IMR-90 (cell line): ENCODE data around the gene AFTPH. TPM values are rescaled to one million over a fixed set of nuclear protein-coding genes. Genes with fewer than 3 reads are reported as not detected.

Experiments used
- ATAC-seq: fragments of 200-7000 bp; cut with Tn5 transposase; 2 replicates; pipeline ENCODE4 v1.9.1; 2020; ENCODE audit warnings: low read depth, mild to moderate bottlenecking, moderate library complexity
- BruUV-seq: library from RNA; stranded (reverse); fragments of 400-500 nt; replicated peaks from 2 replicates; lab custom pipeline; 2021; lab: Mats Ljungman, UMichigan
- CTCF ChIA-PET: fragments of 300-600 bp; formaldehyde crosslinking; extraction: SDS; loops from one replicate; lab custom pipeline; 2021; ENCODE audit warnings: antibody characterized with exemption; lab: Yijun Ruan, JAX
- POLR2A ChIA-PET: fragments of 300-600 bp; sonication (Branson Sonifier 250); formaldehyde crosslinking; loops from one replicate; lab custom pipeline; 2022; ENCODE audit warnings: antibody characterized with exemption; ENCODE audit not compliant: unreplicated experiment; lab: Charles Lee
- DNase-seq: peaks from one replicate; pipeline ENCODE4 v3.0.0; 2013
- H2AFZ ChIP-seq: replicated peaks from 2 replicates; pipeline ENCODE3; 2013; ENCODE audit warnings: low read length, mild to moderate bottlenecking; ENCODE audit not compliant: poor library complexity
- H2AK5ac ChIP-seq: 2 replicates; pipeline ENCODE4 v1.6.1; 2013; ENCODE audit warnings: low read depth, low read length, inconsistent platforms
- H2AK9ac ChIP-seq: replicated peaks from 2 replicates; pipeline ENCODE3; 2013; ENCODE audit warnings: mild to moderate bottlenecking, low read depth, low read length, moderate library complexity; ENCODE audit not compliant: poor library complexity
- H2BK120ac ChIP-seq: 2 replicates; pipeline ENCODE4 v1.6.1; 2013; ENCODE audit warnings: low read depth, low read length, inconsistent platforms
- H2BK15ac ChIP-seq: 3 replicates; pipeline ENCODE4 v1.6.1; 2013; ENCODE audit warnings: low read depth, low read length, inconsistent platforms
- H2BK20ac ChIP-seq: 2 replicates; pipeline ENCODE4 v1.6.1; 2013; ENCODE audit warnings: low read depth, mild to moderate bottlenecking, inconsistent platforms, low read length, moderate library complexity
- H2BK5ac ChIP-seq: 2 replicates; pipeline ENCODE4 v1.6.1; 2013; ENCODE audit warnings: mild to moderate bottlenecking, low read depth, low read length, inconsistent platforms; ENCODE audit not compliant: poor library complexity, severe bottlenecking
- H3K14ac ChIP-seq: replicated peaks from 2 replicates; pipeline ENCODE4 v1.6.1; 2013; ENCODE audit warnings: low read depth, low read length, inconsistent platforms
- H3K18ac ChIP-seq: 2 replicates; pipeline ENCODE4 v1.6.1; 2013; ENCODE audit warnings: low read depth, low read length, control low read depth
- H3K23ac ChIP-seq: 2 replicates; pipeline ENCODE4 v1.6.1; 2013; ENCODE audit warnings: low read depth, low read length, inconsistent platforms
- H3K27ac ChIP-seq: 2 replicates; pipeline ENCODE4 v1.5.1; 2013; ENCODE audit warnings: mild to moderate bottlenecking, control low read depth, low read length; ENCODE audit not compliant: insufficient read depth
- H3K27me3 ChIP-seq: 2 replicates; pipeline ENCODE4 v1.6.1; 2013; ENCODE audit warnings: low read length; ENCODE audit not compliant: control insufficient read depth, insufficient read depth
- H3K36me3 ChIP-seq: 2 replicates; pipeline ENCODE4 v1.6.1; 2013; ENCODE audit warnings: low read length, mixed read lengths; ENCODE audit not compliant: control insufficient read depth, insufficient read depth
- H3K4ac ChIP-seq: 2 replicates; pipeline ENCODE4 v1.6.1; 2013; ENCODE audit warnings: low read depth, low read length, inconsistent platforms
- H3K4me1 ChIP-seq: 2 replicates; pipeline ENCODE4 v1.6.1; 2013; ENCODE audit warnings: low read length, mixed read lengths; ENCODE audit not compliant: control insufficient read depth, insufficient read depth
- H3K4me2 ChIP-seq: 2 replicates; pipeline ENCODE4 v1.6.1; 2013; ENCODE audit warnings: low read depth, mild to moderate bottlenecking, control low read depth, low read length, moderate library complexity
- H3K4me3 ChIP-seq: 2 replicates; pipeline ENCODE4 v1.5.1; 2013; ENCODE audit warnings: low read depth, mild to moderate bottlenecking, control low read depth, low read length, moderate library complexity; ENCODE audit not compliant: insufficient read depth
- H3K56ac ChIP-seq: 2 replicates; pipeline ENCODE4 v1.6.1; 2013; ENCODE audit warnings: low read length, inconsistent platforms; ENCODE audit not compliant: insufficient read depth; ENCODE audit errors: extremely low read depth
- H3K79me1 ChIP-seq, 2 experiments: 2 replicates each; pipeline ENCODE4 v1.6.1; 2013; ENCODE audit warnings: low read length in 2 of 2, inconsistent platforms in 1 of 2, low read depth in 1 of 2
- H3K9ac ChIP-seq: 2 replicates; pipeline ENCODE4 v1.6.1; 2013; ENCODE audit warnings: low read depth, low read length, control low read depth
- H3K9me1 ChIP-seq: 2 replicates; pipeline ENCODE4 v1.6.1; 2013; ENCODE audit warnings: low read length, inconsistent platforms; ENCODE audit not compliant: insufficient read depth
- H3K9me3 ChIP-seq: 2 replicates; pipeline ENCODE4 v1.6.1; 2013; ENCODE audit warnings: low read length; ENCODE audit not compliant: control insufficient read depth, insufficient read depth
- H4K20me1 ChIP-seq: 2 replicates; pipeline ENCODE4 v1.6.1; 2013; ENCODE audit warnings: low read length, inconsistent platforms; ENCODE audit not compliant: insufficient read depth
- H4K5ac ChIP-seq: 2 replicates; pipeline ENCODE4 v1.6.1; 2013; ENCODE audit warnings: mild to moderate bottlenecking, low read depth, low read length, control low read depth
- H4K8ac ChIP-seq, 2 experiments: 2 replicates each; pipeline ENCODE4 v1.6.1; 2013; ENCODE audit warnings: low read depth in 2 of 2, low read length in 2 of 2, control low read depth in 1 of 2, inconsistent platforms in 1 of 2
- H4K91ac ChIP-seq: 2 replicates; pipeline ENCODE4 v1.6.1; 2013; ENCODE audit warnings: low read depth, low read length, inconsistent platforms; ENCODE audit not compliant: insufficient read depth
- BHLHE40 ChIP-seq: fragments of 150-350 bp; IDR thresholded peaks from 2 replicates; pipeline ENCODE4 v1.6.1; 2016; ENCODE audit warnings: mild to moderate bottlenecking, low read depth, low read length
- CEBPB ChIP-seq: IDR thresholded peaks from 2 replicates; pipeline ENCODE4 v1.6.1; 2012; ENCODE audit warnings: low read depth, low read length, improper control_type of control experiment
- CHD1 ChIP-seq: IDR thresholded peaks from 2 replicates; pipeline ENCODE4 v1.6.1; 2012; ENCODE audit warnings: low read depth, low read length, improper control_type of control experiment
- FOS ChIP-seq: fragments of 150-350 bp; IDR thresholded peaks from 2 replicates; pipeline ENCODE4 v1.6.1; 2016; ENCODE audit warnings: low read depth, low read length
- MAFK ChIP-seq: IDR thresholded peaks from 2 replicates; pipeline ENCODE4 v1.6.1; 2012; ENCODE audit warnings: low read depth, low read length, improper control_type of control experiment
- MXI1 ChIP-seq: IDR thresholded peaks from 2 replicates; pipeline ENCODE4 v1.6.1; 2012; ENCODE audit warnings: low read depth, mild to moderate bottlenecking, low read length, moderate library complexity, borderline replicate concordance
- POLR2A ChIP-seq: IDR thresholded peaks from 2 replicates; pipeline ENCODE4 v1.6.1; 2012; ENCODE audit warnings: mild to moderate bottlenecking, low read depth, low read length
- RAD21 ChIP-seq: IDR thresholded peaks from 2 replicates; pipeline ENCODE4 v1.6.1; 2012; ENCODE audit warnings: low read length, improper control_type of control experiment
- RCOR1 ChIP-seq: IDR thresholded peaks from 2 replicates; pipeline ENCODE4 v1.6.1; 2012; ENCODE audit warnings: mild to moderate bottlenecking, low read length, improper control_type of control experiment; ENCODE audit not compliant: insufficient replicate concordance
- SMC3 ChIP-seq: fragments of 150-350 bp; IDR thresholded peaks from 2 replicates; pipeline ENCODE4 v1.6.1; 2016; ENCODE audit warnings: low read depth, mild to moderate bottlenecking, antibody characterized with exemption, low read length, moderate library complexity
- USF2 ChIP-seq: fragments of 150-350 bp; IDR thresholded peaks from 2 replicates; pipeline ENCODE4 v1.6.1; 2017; ENCODE audit warnings: mild to moderate bottlenecking, antibody characterized with exemption, low read length, low read depth
- WGBS, 2 experiments: methylation state at CpG; one replicate each; pipeline versions ENCODE4 v1.1.5 to v1.1.7; 2013; ENCODE audit warnings: missing lambda C conversion rate in 2 of 2; ENCODE audit not compliant: insufficient read length in 1 of 2; ENCODE audit errors: extremely low coverage in 2 of 2; 5-methylcytosine and 5-hydroxymethylcytosine counted together
- dilution Hi-C: fragments of 300-500 bp; cut with HindIII; formaldehyde crosslinking; loops from one replicate; pipeline ENCODE4 v1.14.3; 2018; ENCODE audit warnings: low sequenced_read_pairs; ENCODE audit not compliant: unreplicated experiment
- in situ Hi-C: fragments of 300-500 bp; cut with MboI; formaldehyde crosslinking; loops from 3 replicates; pipeline ENCODE4 v1.14.3; 2019; ENCODE audit warnings: low sequenced_read_pairs, inconsistent platforms, mixed read lengths
- intact Hi-C: fragments of 100-400 bp; cut with micrococcal nuclease; formaldehyde crosslinking; loops from 2 replicates; pipeline ENCODE4 v1.10.0; 2022
- polyA plus RNA-seq, 3 experiments: library from polyadenylated mRNA; depleted of rRNA; stranded (reverse); fragments of >200 nt; gene quantifications; 2 replicates each; pipeline ENCODE4 v1.2.3, GENCODE V29; 2012; ENCODE audit warnings: low replicate concordance in 1 of 3
- total RNA-seq: library from RNA; depleted of rRNA; stranded (reverse); fragments of >200 nt; gene quantifications from 2 replicates; pipeline ENCODE4 v1.2.3, GENCODE V29; 2012
- TF ChIP-seq, protein P1 (sequence below): conservative IDR thresholded peaks from 2 replicates; pipeline ENCODE4 v1.5.1; 2012; ENCODE audit warnings: mild to moderate bottlenecking, low read depth, low read length, improper control_type of control experiment

AFTPH gene
- total and polyA plus RNA-seq, 2 of the 4 experiments (the other 2 are of a cell fraction) = 9.4 to 19.9 TPM

DNA sequence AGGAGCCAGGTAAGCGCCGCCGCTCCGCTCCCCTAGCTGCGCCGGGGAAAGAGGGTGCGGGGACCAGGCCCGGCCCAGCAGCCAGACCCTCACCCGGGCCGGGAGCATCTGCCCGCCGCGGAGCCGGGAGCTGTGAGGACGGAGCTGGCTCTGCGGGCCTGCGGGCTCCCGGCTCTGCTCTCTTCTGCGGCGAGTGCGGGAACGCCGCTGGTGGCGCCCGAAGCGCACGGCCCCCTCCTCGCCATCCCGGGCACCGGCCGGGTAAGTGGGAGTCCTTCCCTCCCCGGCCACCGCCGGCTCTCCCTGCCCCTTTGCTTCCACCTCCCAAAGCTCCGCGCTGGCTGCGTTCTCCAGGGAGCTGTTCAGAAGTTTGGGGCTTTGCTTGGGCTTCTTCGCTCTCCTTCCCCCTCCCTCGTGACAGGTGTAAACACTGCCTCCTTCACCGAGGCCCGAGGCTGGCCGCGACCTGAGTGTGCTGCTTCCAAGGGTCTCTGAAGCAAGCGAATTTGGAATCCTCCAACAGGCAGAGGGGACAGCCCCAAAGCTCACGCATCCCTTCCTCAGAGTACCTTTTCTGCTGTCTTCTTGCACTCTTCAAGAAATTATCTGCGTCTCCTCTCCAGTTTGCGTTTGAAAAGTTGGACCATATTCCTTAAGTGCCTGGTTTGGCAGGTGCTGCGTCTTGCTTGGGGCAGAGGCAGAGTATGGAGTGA lies 632 bp downstream of the AFTPH start:
- H3K36me3 ChIP-seq = no peaks in the 10 kb centered on the region
- peaks cover 13 to 27% of the 10 kb centered on the region in 2 experiments for H3K79me1 ChIP-seq
- H3K9me3 ChIP-seq = no peaks in the 10 kb centered on the region
- TF ChIP-seq FOS (no peak), CHD1 (peak; percentile 34; the same call in 1 of the 2 replicates), SMC3 (no peak), BHLHE40 (no peak), RAD21 (no peak), MXI1 (0 out of 2 replicates have a peak, but pooled peaks have one; percentile 3), POLR2A (no peak), MAFK (no peak), USF2 (no peak), CEBPB (no peak), RCOR1 (no peak)
- TF ChIP-seq, protein P1, sequence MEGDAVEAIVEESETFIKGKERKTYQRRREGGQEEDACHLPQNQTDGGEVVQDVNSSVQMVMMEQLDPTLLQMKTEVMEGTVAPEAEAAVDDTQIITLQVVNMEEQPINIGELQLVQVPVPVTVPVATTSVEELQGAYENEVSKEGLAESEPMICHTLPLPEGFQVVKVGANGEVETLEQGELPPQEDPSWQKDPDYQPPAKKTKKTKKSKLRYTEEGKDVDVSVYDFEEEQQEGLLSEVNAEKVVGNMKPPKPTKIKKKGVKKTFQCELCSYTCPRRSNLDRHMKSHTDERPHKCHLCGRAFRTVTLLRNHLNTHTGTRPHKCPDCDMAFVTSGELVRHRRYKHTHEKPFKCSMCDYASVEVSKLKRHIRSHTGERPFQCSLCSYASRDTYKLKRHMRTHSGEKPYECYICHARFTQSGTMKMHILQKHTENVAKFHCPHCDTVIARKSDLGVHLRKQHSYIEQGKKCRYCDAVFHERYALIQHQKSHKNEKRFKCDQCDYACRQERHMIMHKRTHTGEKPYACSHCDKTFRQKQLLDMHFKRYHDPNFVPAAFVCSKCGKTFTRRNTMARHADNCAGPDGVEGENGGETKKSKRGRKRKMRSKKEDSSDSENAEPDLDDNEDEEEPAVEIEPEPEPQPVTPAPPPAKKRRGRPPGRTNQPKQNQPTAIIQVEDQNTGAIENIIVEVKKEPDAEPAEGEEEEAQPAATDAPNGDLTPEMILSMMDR = no peak
- H2BK120ac ChIP-seq = 0 out of 2 replicates have a peak overlapping the region, but pooled peaks have one; percentile 24
- dilution Hi-C loops (no loop called here), intact Hi-C loops (loop anchor here (2.0 to 5.0 kb wide), 3 partner anchors 30 to 1048 kb away; no protein-coding TSS in a partner anchor), in situ Hi-C loops (loop anchor here (10.0 kb wide), 1 partner anchor 350 kb away; no protein-coding TSS in a partner anchor)
- ChIA-PET CTCF (no interaction called here), POLR2A (interaction anchor here (0.7 kb wide), 1 partner anchor 1911 kb away, joined by 4 read pairs; no protein-coding TSS in a partner anchor)
- peak overlapping the region; percentile 44 for H3K23ac ChIP-seq
- H3K4me3 ChIP-seq = peak overlapping the region; percentile 87
- peak; percentile 7 for DNase-seq
- H4K20me1 ChIP-seq = peaks cover 10% of the 10 kb centered on the region
- H2BK20ac ChIP-seq = no peak overlapping the region
- H4K8ac ChIP-seq = peak overlapping the region in 1 of 2 experiments; percentile 78; a peak in 1 of 4 replicates
- peak overlapping the region; percentile 72 for H3K9ac ChIP-seq
- peak overlapping the region; percentile 74 for H3K4ac ChIP-seq
- WGBS, 2 experiments = 0% methylated on average over 37 of the region's 48 CpGs; no CpG with 5 or more reads in 1 of the 2 experiments
- BruUV-seq = no TSS peak
- ATAC-seq = peak; percentile 35
- peak overlapping the region; percentile 100 for H3K4me2 ChIP-seq
- peak overlapping the region; percentile 73 for H3K14ac ChIP-seq
- H3K56ac ChIP-seq = 0 out of 2 replicates have a peak overlapping the region, but pooled peaks have one; percentile 24
- peak overlapping the region; percentile 83 for H2AK9ac ChIP-seq
- H4K5ac ChIP-seq = peak overlapping the region; percentile 43
- H3K18ac ChIP-seq = no peak overlapping the region; the same call in 1 of the 2 replicates
- H2AK5ac ChIP-seq = peak overlapping the region; percentile 61
- no peaks in the 10 kb centered on the region for H3K9me1 ChIP-seq
- peak overlapping the region; percentile 54; the same call in 1 of the 2 replicates for H4K91ac ChIP-seq
- H2BK15ac ChIP-seq = no peak overlapping the region
- H2AFZ ChIP-seq = peak overlapping the region; percentile 99
- H3K4me1 ChIP-seq = no peaks in the 10 kb centered on the region
- H2BK5ac ChIP-seq = peak overlapping the region; percentile 70
- peak overlapping the region; percentile 68 for H3K27ac ChIP-seq
- H3K27me3 ChIP-seq = peaks cover 4% of the 10 kb centered on the region
